Neural crest cell (in vitro differentiated cells): ENCODE results near the gene SDK1. TPM values are rescaled to one million over a fixed set of nuclear protein-coding genes. Genes with fewer than 3 reads are reported as not detected.

Experiments used
- DNase-seq: peaks from one replicate; pipeline ENCODE4 v3.0.0; 2021; ENCODE audit warnings: low read depth, mixed read lengths, low spot score
- H3K27ac Mint-ChIP-seq: one replicate; pipeline ENCODE4 v1.8.0; 2021; ENCODE audit warnings: mild to moderate bottlenecking, mixed read lengths; ENCODE audit not compliant: unreplicated experiment
- H3K27me3 Mint-ChIP-seq: 2 replicates; pipeline ENCODE4 v1.8.0; 2021; ENCODE audit warnings: low read depth, mild to moderate bottlenecking, mixed read lengths
- H3K36me3 Mint-ChIP-seq: 2 replicates; pipeline ENCODE4 v1.8.0; 2021; ENCODE audit warnings: low read depth, mild to moderate bottlenecking, mixed read lengths
- H3K4me1 Mint-ChIP-seq: 2 replicates; pipeline ENCODE4 v1.8.0; 2021; ENCODE audit warnings: mixed read lengths
- H3K4me3 Mint-ChIP-seq: one replicate; pipeline ENCODE4 v1.8.0; 2021; ENCODE audit warnings: mild to moderate bottlenecking, mixed read lengths
- H3K9me3 Mint-ChIP-seq: 2 replicates; pipeline ENCODE4 v1.8.0; 2021; ENCODE audit warnings: mixed read lengths
- CTCF ChIP-seq: fragments of 200-600 bp; sonication (generic); conservative IDR thresholded peaks from 2 replicates; pipeline ENCODE4 v1.5.0; 2021; ENCODE audit warnings: antibody characterized with exemption, mild to moderate bottlenecking
- total RNA-seq: library from RNA; stranded (reverse); gene quantifications from 2 replicates; pipeline ENCODE4 v1.2.1, GENCODE V29; 2021

Gene SDK1
- total RNA-seq, 1 donor from 2014 or later: 11.6 TPM

- Mint-ChIP-seq H3K4me1 (peaks cover 12% of the 10 kb centered on the region), H3K27ac (no peak overlapping the region), H3K9me3 (peaks cover 9% of the 10 kb centered on the region), H3K4me3 (no peak overlapping the region), H3K36me3 (peaks cover 25% of the 10 kb centered on the region), H3K27me3 (no peaks in the 10 kb centered on the region)
- TF ChIP-seq CTCF: no peak
- no peak for DNase-seq
Measured at GRCh38 chr7:4247106-4247876, 946.2 kb downstream of the SDK1 start.

- H3K4me3 Mint-ChIP-seq: no peak overlapping the region
- TF ChIP-seq CTCF: no peak
- H3K9me3 Mint-ChIP-seq: peaks cover 13% of the 10 kb centered on the region
- H3K36me3 Mint-ChIP-seq: peaks cover 21% of the 10 kb centered on the region
- H3K27me3 Mint-ChIP-seq: no peaks in the 10 kb centered on the region
- H3K27ac Mint-ChIP-seq: no peak overlapping the region
- H3K4me1 Mint-ChIP-seq: peaks cover 12% of the 10 kb centered on the region
- DNase-seq: no peak
Measured at GRCh38 chr7:4248295-4248694, 947.2 kb downstream of the SDK1 start.

GRCh38 chr7:4249241-4249640, 948.2 kb downstream of the SDK1 start:
- no peak for DNase-seq
- no peaks in the 10 kb centered on the region for H3K27me3 Mint-ChIP-seq
- peaks cover 13% of the 10 kb centered on the region for H3K9me3 Mint-ChIP-seq
- H3K27ac Mint-ChIP-seq: no peak overlapping the region
- peaks cover 12% of the 10 kb centered on the region for H3K4me1 Mint-ChIP-seq
- no peak overlapping the region for H3K4me3 Mint-ChIP-seq
- TF ChIP-seq CTCF: no peak
- H3K36me3 Mint-ChIP-seq: peaks cover 19% of the 10 kb centered on the region

GRCh38 chr7:4255336-4255735, 954.3 kb downstream of the SDK1 start:
- Mint-ChIP-seq H3K36me3 (no peaks in the 10 kb centered on the region), H3K27ac (no peak overlapping the region), H3K4me1 (no peaks in the 10 kb centered on the region), H3K27me3 (no peaks in the 10 kb centered on the region), H3K4me3 (no peak overlapping the region), H3K9me3 (peaks cover 9% of the 10 kb centered on the region)
- TF ChIP-seq CTCF: no peak
- no peak for DNase-seq

- Mint-ChIP-seq H3K9me3 (peaks cover 9% of the 10 kb centered on the region), H3K27ac (no peak overlapping the region), H3K4me1 (no peaks in the 10 kb centered on the region), H3K27me3 (no peaks in the 10 kb centered on the region), H3K4me3 (no peak overlapping the region), H3K36me3 (no peaks in the 10 kb centered on the region)
- TF ChIP-seq CTCF: no peak
- no peak for DNase-seq
Measured at GRCh38 chr7:4256286-4256685, 955.2 kb downstream of the SDK1 start.
